Retinal pigment epithelial cell (primary cell): ENCODE results near the gene SLC38A9.

Experiments used
- DNase-seq: peaks from one replicate; pipeline ENCODE4 v3.0.0-alpha.2; 2010; ENCODE audit warnings: low read depth
- H3K4me3 ChIP-seq: 2 replicates; pipeline ENCODE4 v1.5.1; 2011; ENCODE audit warnings: mild to moderate bottlenecking, low read length, control low read depth, moderate library complexity
- CTCF ChIP-seq: conservative IDR thresholded peaks from 2 replicates; pipeline ENCODE4 v1.5.1; 2011; ENCODE audit warnings: low read depth, low read length, control low read depth, inconsistent platforms

Gene SLC38A9

GRCh38 chr5:55694152-55694830 lies 17.8 kb downstream of the SLC38A9 start:
- peak; percentile 42 for TF ChIP-seq CTCF
- DNase-seq = no peak
- no peak overlapping the region for H3K4me3 ChIP-seq

GRCh38 chr5:55692509-55692908 lies 19.6 kb downstream of the SLC38A9 start:
- DNase-seq = no peak
- no peak for TF ChIP-seq CTCF
- no peak overlapping the region for H3K4me3 ChIP-seq

GRCh38 chr5:55692106-55692417 lies 20.1 kb downstream of the SLC38A9 start:
- no peak for TF ChIP-seq CTCF
- H3K4me3 ChIP-seq = no peak overlapping the region
- DNase-seq = no peak

- no peak for DNase-seq
- peak; percentile 49 for TF ChIP-seq CTCF
- no peak overlapping the region for H3K4me3 ChIP-seq
These were observed 20.6 kb downstream of the SLC38A9 start for GRCh38 chr5:55691265-55692105.

- DNase-seq = no peak
- no peak for TF ChIP-seq CTCF
- no peak overlapping the region for H3K4me3 ChIP-seq
These were observed 30.1 kb downstream of the SLC38A9 start for GRCh38 chr5:55682071-55682470.

GRCh38 chr5:55681301-55681700 lies 30.8 kb downstream of the SLC38A9 start:
- no peak for DNase-seq
- H3K4me3 ChIP-seq = no peak overlapping the region
- TF ChIP-seq CTCF = no peak

GRCh38 chr5:55680353-55680752 lies 31.8 kb downstream of the SLC38A9 start:
- DNase-seq = no peak
- no peak for TF ChIP-seq CTCF
- H3K4me3 ChIP-seq = no peak overlapping the region
